ENCODE measurements around the gene KCNC1.

Gene KCNC1

DNA sequence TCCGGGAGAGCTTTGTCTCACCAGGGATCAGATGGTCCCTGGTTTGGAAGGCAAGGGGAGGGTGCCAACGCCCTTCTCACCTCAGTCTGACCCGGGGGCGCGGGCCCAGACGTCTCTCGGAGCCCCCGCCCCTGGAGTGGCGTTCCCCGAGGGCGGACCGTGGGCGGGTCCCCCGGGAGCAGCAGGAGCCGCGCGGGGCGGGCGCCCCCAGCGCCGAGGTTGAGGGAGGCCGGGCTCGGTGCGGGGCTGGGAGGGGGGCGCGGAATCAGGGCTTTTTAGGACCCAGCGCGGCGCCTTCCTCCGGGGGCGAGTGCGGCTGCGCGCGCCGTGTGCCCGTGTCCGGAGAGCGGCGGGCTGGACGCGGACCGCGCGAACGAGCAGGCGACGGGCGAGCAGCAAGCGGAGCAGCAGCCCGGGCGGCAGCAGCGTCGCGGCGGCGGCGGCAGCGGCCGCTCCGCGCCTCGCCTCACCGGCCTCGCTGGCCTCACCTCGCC is at the start of gene KCNC1:
Gene KCNC1, plus strand, starts transcription at position 364 of the 494 bp plus-strand sequence. CDS start 1,222 bp downstream, outside the sequence.
- DNase-seq: peak; percentile 81 to 84

DNA sequence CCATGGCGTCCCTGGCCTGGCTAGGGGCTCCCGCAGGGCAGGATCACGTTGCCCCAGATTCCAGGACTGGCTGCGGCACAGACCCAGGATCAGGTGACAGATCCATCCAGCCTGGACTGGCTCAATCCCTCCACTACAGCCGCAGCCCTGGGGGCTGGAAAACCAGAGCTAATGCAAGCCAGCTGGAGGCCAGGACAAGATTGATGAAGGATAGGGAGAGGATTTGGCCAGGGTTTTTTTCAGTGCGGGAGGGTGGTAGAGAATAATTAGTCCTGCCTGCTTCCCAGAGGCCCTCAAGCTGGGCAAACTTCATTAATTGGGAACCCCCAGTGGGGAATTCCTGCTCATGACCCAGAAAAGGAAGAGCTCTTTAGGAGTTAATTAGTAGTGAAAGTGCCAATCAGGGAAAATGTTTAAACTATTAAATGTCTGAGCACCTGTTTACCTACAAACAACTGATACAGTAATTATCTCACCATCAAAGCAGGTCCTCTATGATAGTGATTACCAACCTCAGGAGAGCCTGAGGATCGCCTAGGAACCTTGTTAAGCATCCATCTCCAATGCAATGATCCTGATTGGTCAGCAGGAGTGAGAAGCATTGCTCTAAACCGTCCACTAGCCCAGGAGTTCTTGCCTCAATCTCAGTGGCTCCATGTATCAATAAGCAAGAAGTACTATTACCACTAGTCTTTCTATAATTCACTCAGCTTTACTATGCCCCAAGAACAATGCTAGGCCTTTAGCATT is 48.2 kb upstream of the KCNC1 start:
- no peak for DNase-seq

GRCh38 chr11:17687946-17688670 is 46.5 kb upstream of the KCNC1 start:
- DNase-seq: no peak

GRCh38 chr11:17691550-17691949 is 43.0 kb upstream of the KCNC1 start:
- DNase-seq: no peak

GRCh38 chr11:17691976-17692375 is 42.6 kb upstream of the KCNC1 start:
- DNase-seq: no peak

DNA sequence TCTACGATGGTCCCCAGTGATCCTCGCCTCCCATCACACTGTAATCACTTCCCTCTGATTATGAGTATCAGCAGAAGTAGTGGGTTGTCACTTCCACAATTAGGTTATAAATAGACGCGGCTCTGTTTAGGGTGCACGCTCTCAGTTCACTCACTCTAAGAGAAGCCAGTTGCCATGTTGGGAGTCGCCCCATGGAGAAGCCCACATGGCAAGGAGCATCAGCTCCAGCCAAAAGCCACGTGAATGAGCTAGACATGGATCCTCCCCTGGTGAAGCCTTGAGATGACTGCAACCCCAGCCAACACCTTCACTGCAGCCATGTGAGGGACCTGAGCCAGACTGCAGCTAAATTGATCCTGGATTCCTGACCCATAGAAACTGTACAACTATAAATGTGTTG is 41.6 kb upstream of the KCNC1 start:
- DNase-seq: no peak

DNA sequence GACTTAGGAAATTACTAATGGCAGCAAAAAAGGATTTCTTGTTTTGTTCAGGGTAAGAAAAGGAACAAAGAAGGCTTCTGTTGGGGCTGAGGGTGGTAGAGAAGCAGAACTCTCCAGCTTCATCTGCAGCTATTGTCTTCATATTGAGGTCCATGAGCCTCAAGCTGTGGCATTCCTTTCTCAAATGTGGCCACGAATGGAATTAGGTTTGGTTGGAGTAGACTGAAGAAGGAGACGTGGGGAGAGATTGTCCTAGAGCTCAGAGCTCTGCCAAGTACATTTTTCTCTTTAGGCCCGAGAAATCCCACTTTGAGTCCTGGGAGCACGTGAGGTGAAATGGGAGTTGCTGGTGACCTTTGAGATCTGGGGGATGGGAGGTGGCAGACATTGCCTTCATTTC is 41.0 kb upstream of the KCNC1 start:
- no peak for DNase-seq

DNA sequence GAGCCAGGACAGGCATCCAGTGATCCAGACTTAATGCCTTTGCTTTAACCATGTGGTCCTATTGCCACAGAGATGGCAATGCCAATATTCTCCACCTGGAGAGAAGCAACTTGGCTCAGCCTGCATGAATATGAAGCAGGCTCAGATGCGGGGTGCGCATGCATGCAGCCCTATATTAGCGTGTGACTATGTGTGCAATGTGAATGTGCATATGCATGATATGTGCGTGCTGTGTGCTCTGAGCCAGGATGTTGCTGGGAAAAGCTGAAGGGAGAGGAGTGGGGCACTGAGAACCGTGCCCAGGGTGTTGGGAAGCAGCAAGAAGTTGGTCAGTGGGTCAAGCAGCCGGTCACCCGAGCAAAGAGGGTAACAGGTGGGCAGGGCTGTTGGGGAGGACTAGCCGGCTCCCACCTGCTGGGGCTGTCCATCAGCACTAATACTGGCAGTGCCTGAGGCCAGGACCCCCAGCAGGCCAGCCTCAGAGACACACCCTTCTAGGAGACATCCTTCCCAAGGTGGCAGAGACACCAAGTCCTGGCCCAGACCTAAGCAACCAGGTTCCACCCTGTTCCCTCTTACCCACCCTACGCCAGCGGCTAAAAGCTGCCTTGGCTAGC is 40.0 kb upstream of the KCNC1 start:
- DNase-seq: no peak

DNA sequence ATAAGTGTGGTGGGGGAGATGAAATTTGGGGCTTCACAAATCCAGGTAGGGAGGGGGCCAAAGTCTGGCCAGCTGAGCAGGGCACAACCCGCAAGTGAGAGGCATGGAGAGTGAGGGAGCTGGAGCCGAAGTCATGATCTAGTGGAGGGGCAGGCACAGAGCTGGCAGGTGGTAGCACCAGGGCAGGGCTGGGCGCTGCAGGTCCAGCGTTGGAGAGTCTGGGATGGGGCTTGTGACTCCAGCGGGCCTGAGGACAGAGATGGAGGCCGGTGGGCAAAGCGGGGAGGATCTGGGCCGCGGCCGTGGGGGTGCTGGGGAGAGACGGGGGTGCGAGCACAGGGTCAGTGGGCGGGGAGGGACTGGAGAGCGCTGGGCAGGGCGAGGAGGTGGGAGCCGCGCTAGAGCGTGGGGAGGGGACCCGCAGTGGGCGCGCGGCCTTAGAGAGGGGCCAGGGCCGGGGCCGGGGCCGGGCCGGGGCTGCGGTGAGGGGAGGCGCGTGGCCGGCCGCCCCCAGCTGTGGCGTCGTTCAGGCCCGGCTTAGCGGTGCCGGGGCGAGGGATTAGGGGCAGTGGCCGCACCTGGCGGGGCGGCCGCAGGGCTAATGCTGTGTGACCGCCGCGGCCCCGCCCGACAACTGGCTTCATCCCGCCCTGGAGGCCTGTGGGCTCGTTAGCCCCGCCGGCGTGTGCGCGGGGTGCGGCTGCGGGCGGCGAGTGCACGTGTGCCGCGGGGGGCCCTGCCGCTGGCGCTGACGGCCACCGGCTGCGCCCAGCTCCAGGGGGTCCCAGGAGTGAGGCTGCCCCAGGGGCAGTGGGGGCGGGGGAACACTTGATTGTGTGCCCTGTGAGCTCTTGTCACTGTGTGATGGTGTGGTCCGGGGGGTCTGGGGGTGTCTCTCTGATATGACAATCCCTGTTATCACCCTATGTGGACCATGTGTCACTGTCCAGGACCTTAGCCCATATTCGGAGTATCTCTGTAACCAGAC is 38.8 kb upstream of the KCNC1 start:
- DNase-seq: no peak

GRCh38 chr11:17696741-17697140 is 37.8 kb upstream of the KCNC1 start:
- DNase-seq: no peak

GRCh38 chr11:17697175-17697949 is 37.2 kb upstream of the KCNC1 start:
- DNase-seq: no peak

DNA sequence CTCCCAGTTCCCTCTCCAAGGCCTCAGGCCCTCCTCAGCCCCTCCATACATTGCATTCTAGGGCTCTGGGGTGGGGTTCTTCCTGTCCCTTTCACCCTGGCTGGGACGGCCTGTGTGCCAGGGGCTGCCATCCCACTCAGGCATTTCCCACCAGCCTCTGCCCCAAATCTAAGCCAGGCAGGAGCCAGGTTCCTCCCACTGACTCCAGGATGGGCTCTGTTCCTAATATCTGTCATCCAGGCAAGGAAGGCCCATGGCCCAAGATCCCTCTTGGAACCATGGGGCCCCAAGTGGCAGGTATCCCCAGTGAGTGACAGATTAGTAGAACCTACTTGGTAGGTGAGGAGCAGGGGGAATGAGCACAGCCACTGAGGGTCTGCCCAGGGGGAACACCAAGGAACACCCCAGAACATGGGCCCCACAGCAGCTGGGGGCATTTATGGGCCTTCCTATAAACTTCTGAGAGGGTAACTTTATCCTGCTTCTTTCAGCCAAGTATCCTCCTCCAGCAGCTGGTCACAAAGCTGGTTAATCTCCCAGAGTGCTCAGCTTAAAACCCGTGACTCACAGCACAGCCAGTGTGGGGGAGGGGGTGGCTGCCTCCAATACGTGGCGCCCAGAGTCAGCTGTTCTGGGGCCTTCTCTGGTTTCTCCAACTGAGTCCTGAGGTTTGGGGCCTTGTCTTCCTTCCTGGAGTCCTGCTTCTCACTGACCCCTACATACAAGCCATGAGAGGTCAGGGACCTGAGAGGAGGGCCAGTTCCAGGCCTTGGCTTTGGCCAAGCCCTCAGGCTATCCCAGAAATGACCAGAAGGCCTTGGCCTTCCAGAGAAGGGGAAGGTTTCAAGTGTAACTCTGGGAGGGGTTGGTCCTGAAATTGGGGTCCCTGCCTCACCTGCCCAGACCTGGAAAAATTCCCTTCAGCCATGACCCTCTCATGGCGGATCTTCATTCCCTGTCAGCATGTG is 35.1 kb upstream of the KCNC1 start:
- no peak for DNase-seq

DNA sequence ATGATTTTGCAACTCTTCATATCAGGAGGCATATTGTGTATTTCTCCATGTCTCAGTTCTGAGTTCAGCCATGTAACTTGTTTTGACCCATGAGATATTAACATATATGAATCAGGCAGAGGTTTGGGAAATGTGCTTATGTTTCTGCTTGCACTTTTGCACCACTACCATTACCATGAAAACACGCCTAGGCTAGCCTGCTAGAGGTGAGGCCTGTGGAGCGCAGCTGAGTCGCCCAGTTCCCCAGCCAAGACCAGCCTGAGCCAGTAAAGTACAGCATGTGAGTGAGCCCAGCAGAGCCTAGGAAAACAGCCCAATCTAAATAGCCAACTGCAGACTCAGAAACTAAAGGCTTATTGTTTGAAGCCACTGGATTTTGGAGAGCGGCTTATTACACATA is 33.6 kb upstream of the KCNC1 start:
- DNase-seq: no peak

DNA sequence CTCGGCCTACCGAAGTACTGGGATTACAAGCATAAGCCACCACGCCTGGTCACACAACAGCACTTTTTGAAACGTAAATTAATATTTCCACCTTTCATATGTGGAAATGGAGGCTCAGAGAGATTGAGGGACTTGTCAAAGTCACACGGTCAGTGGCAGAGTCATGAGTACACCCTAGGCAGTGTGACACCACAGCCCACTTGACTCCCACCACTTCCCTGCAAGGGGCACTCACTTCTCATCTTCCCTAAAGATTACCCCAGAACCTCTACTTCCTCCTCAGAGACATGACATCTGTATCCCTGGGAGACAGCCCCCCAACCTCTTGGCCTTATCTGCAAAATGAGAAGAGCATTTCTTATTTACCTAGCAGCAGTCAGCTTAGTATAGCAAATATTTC is 31.7 kb upstream of the KCNC1 start:
- DNase-seq: no peak

DNA sequence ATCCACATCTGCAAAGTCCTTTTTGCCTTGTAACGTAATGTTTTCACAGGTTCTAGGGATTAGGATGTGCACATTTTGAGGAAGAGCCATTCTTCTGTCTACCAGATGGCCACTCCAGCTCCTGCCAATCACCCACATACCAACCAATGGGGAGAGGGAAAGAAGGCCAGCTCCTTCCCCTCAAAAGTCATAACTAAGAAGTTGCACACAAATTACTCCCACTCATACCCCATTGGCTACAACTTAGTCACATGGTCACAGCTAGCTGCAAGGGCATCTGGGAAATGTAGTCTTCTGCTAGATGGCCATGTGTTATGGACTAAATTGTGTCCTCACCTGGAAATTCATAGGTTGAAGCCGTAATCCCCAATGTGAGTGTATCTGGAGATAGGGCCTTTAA is 30.6 kb upstream of the KCNC1 start:
- DNase-seq: no peak

- no peak for DNase-seq
Observed at GRCh38 chr11:17707830-17708229, 26.8 kb upstream of the KCNC1 start.

GRCh38 chr11:17711836-17712235 is 22.7 kb upstream of the KCNC1 start:
- no peak for DNase-seq

- DNase-seq: no peak
Observed at GRCh38 chr11:17713851-17714250, 20.7 kb upstream of the KCNC1 start.

DNA sequence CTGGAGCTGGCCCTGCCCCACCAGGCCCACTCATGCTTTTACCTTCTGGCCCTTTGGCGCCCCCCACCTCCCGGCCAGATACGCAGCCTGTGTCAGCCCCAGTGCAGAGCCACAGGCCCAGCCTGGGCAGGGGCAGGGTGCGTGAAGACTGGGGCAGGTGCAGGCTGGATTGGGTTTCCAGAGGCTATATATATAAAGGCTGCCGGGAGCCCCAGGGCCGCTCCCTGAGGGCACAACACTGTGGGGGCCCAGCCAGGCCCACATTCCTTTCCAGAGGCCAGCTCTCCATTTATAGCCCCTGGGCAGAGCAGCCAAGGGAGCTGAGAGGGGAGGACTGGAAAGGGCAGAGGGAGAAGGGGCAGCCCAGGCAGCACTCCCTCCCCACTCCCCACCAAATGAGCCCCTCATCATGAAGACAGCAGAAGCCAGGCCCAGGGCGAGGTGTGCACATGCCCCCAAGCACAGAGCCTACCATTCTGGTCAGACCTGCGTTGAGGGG is 20.2 kb upstream of the KCNC1 start:
- DNase-seq: no peak

- DNase-seq: no peak
Observed at GRCh38 chr11:17714870-17715269, 19.7 kb upstream of the KCNC1 start.
